K562 (cell line): Measurements from ENCODE around the gene AIFM1. TPM values are rescaled to one million over a fixed set of nuclear protein-coding genes. Genes with fewer than 3 reads are reported as not detected.

Experiments
- GATAD2A ChIP-seq: fragments of 450-650 bp; IDR thresholded peaks from 2 replicates; pipeline ENCODE4 v1.6.1; 2017
- HMGN3 ChIP-seq: IDR thresholded peaks from 2 replicates; pipeline ENCODE4 v1.6.1; 2011; ENCODE audit warnings: borderline replicate concordance, low read depth, mild to moderate bottlenecking, mixed read lengths, low read length; ENCODE audit not compliant: insufficient read length; ENCODE audit errors: extremely low read depth
- HSF4 ChIP-seq: fragments of 250-450 bp; sonication (Bioruptor Pico); IDR thresholded peaks from 2 replicates; pipeline ENCODE4 v2.1.2; 2022; ENCODE audit warnings: mild to moderate bottlenecking, moderate library complexity, borderline replicate concordance
- KDM4B ChIP-seq, 2 experiments: fragments of 450-650 bp in 1 of 2; sonication (generic) in 1 of 2; IDR thresholded peaks; 2 replicates each; pipeline ENCODE4 v1.6.1; 2016 to 2017; ENCODE audit warnings: borderline replicate concordance in 2 of 2, antibody characterized with exemption in 1 of 2, low read depth in 1 of 2, mild to moderate bottlenecking in 1 of 2
- NFXL1 ChIP-seq: fragments of 450-650 bp; formaldehyde crosslinking; IDR thresholded peaks from 2 replicates; pipeline ENCODE4 v1.4.0; 2021; ENCODE audit warnings: mild to moderate bottlenecking
- PHB2 ChIP-seq: fragments of 450-650 bp; IDR thresholded peaks from 2 replicates; pipeline ENCODE4 v1.6.1; 2017; ENCODE audit warnings: low read depth
- SMARCE1 ChIP-seq: fragments of 450-650 bp; IDR thresholded peaks from 2 replicates; pipeline ENCODE4 v1.7.1; 2016; ENCODE audit warnings: mild to moderate bottlenecking
- TAF15 ChIP-seq: fragments of 200-400 bp; formaldehyde crosslinking; IDR thresholded peaks from 2 replicates; pipeline ENCODE4 v1.6.1; 2017; ENCODE audit warnings: mild to moderate bottlenecking, low read depth, low read length, moderate library complexity
- TAL1 ChIP-seq: fragments of 450-650 bp; IDR thresholded peaks from 2 replicates; pipeline ENCODE4 v1.6.1; 2016; ENCODE audit warnings: mild to moderate bottlenecking
- TBL1XR1 ChIP-seq, 2 experiments: IDR thresholded peaks; 2 replicates each; pipeline ENCODE4 v1.6.1; 2012; ENCODE audit warnings: improper control_type of control experiment in 2 of 2, low read length in 2 of 2, mild to moderate bottlenecking in 1 of 2
- TCF7L2 ChIP-seq: fragments of 150-350 bp; IDR thresholded peaks from 2 replicates; pipeline ENCODE4 v1.6.1; 2016; ENCODE audit warnings: low read depth, mild to moderate bottlenecking, low read length, moderate library complexity
- TCFL5 ChIP-seq: fragments of 250-450 bp; sonication (Bioruptor Pico); conservative IDR thresholded peaks from 2 replicates; pipeline ENCODE4 v1.6.1; 2021; ENCODE audit warnings: mild to moderate bottlenecking, moderate library complexity, matching md5 sums
- TRIM28 ChIP-seq: fragments of 450-650 bp; IDR thresholded peaks from 2 replicates; pipeline ENCODE4 v1.6.1; 2017
- ZNF143 ChIP-seq: sonication (generic); formaldehyde crosslinking; IDR thresholded peaks from 2 replicates; pipeline ENCODE4 v1.9.0; 2022; ENCODE audit warnings: mild to moderate bottlenecking, missing genetic modification reagents
- ZNF316 ChIP-seq: fragments of 450-650 bp; IDR thresholded peaks from 2 replicates; pipeline ENCODE4 v1.6.1; 2016
- polyA plus RNA-seq, 8 experiments: library from polyadenylated mRNA; depleted of rRNA in 4 of 8; stranded (reverse) in 5 of 8; unstranded in 3 of 8; fragments of >200 nt; fragmentation: Nextera tagmentation in 2 of 8; fragmentation: Illumina TruSeq in 1 of 8; extraction: Ambion mirVana in 2 of 8; extraction: Trizol in 1 of 8; gene quantifications; 2 replicates each; pipeline versions ENCODE4 v1.2.1 to v1.2.3, GENCODE V29; 2011 to 2014; ENCODE audit warnings: inconsistent platforms in 1 of 8, missing spikeins in 1 of 8
- total RNA-seq, 7 experiments: library from RNA; depleted of rRNA in 6 of 7; stranded (reverse); fragments of >200 nt in 6 of 7; fragmentation: Illumina TruSeq in 2 of 7; extraction: Trizol in 2 of 7; gene quantifications; 2 replicates each; pipeline versions ENCODE4 v1.2.1 to v1.2.3, GENCODE V29; 2011 to 2021; ENCODE audit warnings: low replicate concordance in 1 of 7
- TF ChIP-seq, protein P1 (sequence below): fragments of 250-450 bp; sonication (Bioruptor Pico); IDR thresholded peaks from 2 replicates; pipeline ENCODE4 v1.5.0; 2021; ENCODE audit warnings: mild to moderate bottlenecking, borderline replicate concordance
- TF ChIP-seq, protein P2 (sequence below): IDR thresholded peaks from 2 replicates; pipeline ENCODE4 v1.6.1; 2014; ENCODE audit warnings: antibody characterized with exemption
- TF ChIP-seq, protein P3 (sequence below): fragments of 150-350 bp; IDR thresholded peaks from 2 replicates; pipeline ENCODE4 v1.6.1; 2014; ENCODE audit warnings: low read depth, mild to moderate bottlenecking, low read length, borderline replicate concordance
- TF ChIP-seq, protein P4 (sequence below): fragments of 450-650 bp; conservative IDR thresholded peaks from 2 replicates; pipeline ENCODE4 v1.6.1; 2016; ENCODE audit warnings: missing genetic modification characterization, low read depth, mild to moderate bottlenecking, missing compliant biosample characterization, moderate library complexity

Gene AIFM1
- total and polyA plus RNA-seq, 9 of the 15 experiments (the other 6 are each of a cell fraction or from before 2014, with no cell fraction given), result 51.0 to 117 (median 91.2) TPM

DNA sequence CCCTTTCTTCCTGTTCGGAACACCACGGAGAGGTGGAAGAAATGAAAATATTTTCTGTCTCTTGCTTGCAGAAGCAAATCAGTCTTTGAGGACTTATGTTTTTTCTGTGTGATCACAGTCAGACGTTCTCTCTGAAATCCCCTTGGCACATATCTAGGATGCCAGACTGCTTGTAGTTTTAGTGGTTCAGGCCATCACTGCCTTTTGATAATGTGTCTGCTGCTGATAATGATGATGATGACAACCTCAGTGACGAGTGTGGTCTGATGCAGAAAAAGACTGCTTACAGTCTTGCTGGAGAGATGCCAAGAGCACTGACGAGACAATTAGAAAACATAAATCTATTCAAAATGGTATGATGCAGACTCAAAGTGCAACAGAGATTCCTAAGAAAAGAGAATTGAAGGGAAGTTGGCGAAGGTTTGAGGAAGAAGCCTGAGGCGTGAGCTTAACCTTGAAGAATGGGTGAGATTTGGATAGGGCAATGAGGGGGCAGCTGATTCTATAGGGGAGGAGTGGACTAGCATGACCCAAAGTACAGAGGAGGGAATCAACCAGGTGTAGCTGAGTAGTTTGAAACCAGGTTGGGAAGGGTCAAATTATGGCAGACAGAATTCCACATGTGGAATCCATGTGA is 14.1 kb upstream of the AIFM1 start (continued):
- TF ChIP-seq HMGN3, result peak; percentile 96
- TF ChIP-seq, protein P1, sequence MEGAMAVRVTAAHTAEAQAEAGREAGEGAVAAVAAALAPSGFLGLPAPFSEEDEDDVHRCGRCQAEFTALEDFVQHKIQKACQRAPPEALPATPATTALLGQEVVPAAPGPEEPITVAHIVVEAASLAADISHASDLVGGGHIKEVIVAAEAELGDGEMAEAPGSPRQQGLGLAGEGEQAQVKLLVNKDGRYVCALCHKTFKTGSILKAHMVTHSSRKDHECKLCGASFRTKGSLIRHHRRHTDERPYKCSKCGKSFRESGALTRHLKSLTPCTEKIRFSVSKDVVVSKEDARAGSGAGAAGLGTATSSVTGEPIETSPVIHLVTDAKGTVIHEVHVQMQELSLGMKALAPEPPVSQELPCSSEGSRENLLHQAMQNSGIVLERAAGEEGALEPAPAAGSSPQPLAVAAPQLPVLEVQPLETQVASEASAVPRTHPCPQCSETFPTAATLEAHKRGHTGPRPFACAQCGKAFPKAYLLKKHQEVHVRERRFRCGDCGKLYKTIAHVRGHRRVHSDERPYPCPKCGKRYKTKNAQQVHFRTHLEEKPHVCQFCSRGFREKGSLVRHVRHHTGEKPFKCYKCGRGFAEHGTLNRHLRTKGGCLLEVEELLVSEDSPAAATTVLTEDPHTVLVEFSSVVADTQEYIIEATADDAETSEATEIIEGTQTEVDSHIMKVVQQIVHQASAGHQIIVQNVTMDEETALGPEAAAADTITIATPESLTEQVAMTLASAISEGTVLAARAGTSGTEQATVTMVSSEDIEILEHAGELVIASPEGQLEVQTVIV, result no peak
- no peak for TF ChIP-seq ZNF143 (CRISPR knock-in tag)
- peak; percentile 98 for TF ChIP-seq SMARCE1
- TF ChIP-seq ZNF316, result peak; percentile 94
- TF ChIP-seq TBL1XR1 (IDR thresholded peaks at IDR 0.05; ENCODE audit: low read length in 2 of 2), result peak; percentile 85 to 99; a peak in 3 of 4 replicates
- TF ChIP-seq TAL1, result peak; percentile 99
- TF ChIP-seq, protein P2, sequence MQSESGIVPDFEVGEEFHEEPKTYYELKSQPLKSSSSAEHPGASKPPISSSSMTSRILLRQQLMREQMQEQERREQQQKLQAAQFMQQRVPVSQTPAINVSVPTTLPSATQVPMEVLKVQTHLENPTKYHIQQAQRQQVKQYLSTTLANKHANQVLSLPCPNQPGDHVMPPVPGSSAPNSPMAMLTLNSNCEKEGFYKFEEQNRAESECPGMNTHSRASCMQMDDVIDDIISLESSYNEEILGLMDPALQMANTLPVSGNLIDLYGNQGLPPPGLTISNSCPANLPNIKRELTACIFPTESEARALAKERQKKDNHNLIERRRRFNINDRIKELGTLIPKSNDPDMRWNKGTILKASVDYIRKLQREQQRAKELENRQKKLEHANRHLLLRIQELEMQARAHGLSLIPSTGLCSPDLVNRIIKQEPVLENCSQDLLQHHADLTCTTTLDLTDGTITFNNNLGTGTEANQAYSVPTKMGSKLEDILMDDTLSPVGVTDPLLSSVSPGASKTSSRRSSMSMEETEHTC, result no peak
- TF ChIP-seq NFXL1 (CRISPR knock-in tag), result no peak
- peak; percentile 96 for TF ChIP-seq PHB2
- no peak for TF ChIP-seq GATAD2A
- no peak for TF ChIP-seq TAF15
- TF ChIP-seq, protein P3, sequence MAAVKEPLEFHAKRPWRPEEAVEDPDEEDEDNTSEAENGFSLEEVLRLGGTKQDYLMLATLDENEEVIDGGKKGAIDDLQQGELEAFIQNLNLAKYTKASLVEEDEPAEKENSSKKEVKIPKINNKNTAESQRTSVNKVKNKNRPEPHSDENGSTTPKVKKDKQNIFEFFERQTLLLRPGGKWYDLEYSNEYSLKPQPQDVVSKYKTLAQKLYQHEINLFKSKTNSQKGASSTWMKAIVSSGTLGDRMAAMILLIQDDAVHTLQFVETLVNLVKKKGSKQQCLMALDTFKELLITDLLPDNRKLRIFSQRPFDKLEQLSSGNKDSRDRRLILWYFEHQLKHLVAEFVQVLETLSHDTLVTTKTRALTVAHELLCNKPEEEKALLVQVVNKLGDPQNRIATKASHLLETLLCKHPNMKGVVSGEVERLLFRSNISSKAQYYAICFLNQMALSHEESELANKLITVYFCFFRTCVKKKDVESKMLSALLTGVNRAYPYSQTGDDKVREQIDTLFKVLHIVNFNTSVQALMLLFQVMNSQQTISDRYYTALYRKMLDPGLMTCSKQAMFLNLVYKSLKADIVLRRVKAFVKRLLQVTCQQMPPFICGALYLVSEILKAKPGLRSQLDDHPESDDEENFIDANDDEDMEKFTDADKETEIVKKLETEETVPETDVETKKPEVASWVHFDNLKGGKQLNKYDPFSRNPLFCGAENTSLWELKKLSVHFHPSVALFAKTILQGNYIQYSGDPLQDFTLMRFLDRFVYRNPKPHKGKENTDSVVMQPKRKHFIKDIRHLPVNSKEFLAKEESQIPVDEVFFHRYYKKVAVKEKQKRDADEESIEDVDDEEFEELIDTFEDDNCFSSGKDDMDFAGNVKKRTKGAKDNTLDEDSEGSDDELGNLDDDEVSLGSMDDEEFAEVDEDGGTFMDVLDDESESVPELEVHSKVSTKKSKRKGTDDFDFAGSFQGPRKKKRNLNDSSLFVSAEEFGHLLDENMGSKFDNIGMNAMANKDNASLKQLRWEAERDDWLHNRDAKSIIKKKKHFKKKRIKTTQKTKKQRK, result no peak
- TF ChIP-seq KDM4B (IDR thresholded peaks at IDR 0.05; ENCODE audit: borderline replicate concordance in 2 of 2, low read depth in 1 of 2), result no peak
- TF ChIP-seq HSF4 (CRISPR knock-in tag), result no peak
- TF ChIP-seq TCFL5 (CRISPR knock-in tag), result no peak
- TF ChIP-seq TRIM28, result peak; percentile 80; the same call in 1 of the 2 replicates
- TF ChIP-seq, protein P4, sequence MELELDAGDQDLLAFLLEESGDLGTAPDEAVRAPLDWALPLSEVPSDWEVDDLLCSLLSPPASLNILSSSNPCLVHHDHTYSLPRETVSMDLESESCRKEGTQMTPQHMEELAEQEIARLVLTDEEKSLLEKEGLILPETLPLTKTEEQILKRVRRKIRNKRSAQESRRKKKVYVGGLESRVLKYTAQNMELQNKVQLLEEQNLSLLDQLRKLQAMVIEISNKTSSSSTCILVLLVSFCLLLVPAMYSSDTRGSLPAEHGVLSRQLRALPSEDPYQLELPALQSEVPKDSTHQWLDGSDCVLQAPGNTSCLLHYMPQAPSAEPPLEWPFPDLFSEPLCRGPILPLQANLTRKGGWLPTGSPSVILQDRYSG (tag), result no peak
- TF ChIP-seq TCF7L2, result no peak
